NOMO-1 (cell line): ENCODE results near the gene SAYSD1.

Experiments used
- DNase-seq, 2 experiments: peaks; one replicate each; lab custom pipeline; 2025; ENCODE audit not compliant: unreplicated experiment in 2 of 2; lab: John Stamatoyannopoulos, UW

The SAYSD1 gene

GRCh38 chr6:39058471-39059147 lies 56.4 kb downstream of the SAYSD1 start:
- no peak for DNase-seq

- DNase-seq, result no peak
Measured at GRCh38 chr6:39057251-39058155, 57.5 kb downstream of the SAYSD1 start.

DNA sequence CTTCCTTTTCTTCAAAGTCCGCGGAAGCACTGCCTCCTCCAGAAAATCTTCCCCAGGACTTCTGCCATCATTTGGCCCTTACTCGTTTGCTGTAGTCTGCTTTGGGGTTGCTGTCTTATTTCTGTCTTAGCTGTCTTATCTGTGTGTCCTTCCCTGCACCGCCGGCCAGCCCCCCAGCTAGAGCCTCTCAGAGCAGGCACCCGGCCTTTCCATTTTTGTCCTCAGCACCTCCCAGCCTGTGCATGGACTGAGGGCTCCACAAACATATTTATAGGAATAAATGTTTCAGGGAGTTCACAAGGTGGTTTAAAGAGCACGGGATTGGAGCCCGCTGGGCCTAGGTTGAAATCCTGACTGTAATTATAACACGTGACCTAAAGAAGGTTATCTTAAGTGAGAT lies 58.3 kb downstream of the SAYSD1 start:
- DNase-seq, result no peak

DNA sequence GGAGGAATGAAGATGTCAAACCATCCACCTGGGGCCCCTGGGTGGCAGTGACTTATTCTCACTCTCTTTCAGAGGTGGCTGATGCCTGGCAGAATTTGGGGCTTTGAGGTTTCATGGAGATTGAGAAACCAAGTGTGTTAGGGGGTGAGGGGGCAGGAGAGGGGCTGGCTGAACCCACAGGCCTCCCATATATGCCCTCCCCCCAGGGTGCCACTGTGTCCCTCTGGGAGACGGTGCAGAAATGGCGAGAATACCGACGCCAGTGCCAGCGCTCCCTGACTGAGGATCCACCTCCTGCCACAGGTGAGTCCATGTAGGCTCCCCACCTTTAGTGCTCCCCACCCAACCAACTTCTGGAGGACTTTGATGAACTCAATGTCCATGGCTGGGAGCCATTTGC lies 58.8 kb downstream of the SAYSD1 start:
- no peak for DNase-seq

- no peak for DNase-seq
Measured at GRCh38 chr6:39055661-39056060, 59.3 kb downstream of the SAYSD1 start.

DNA sequence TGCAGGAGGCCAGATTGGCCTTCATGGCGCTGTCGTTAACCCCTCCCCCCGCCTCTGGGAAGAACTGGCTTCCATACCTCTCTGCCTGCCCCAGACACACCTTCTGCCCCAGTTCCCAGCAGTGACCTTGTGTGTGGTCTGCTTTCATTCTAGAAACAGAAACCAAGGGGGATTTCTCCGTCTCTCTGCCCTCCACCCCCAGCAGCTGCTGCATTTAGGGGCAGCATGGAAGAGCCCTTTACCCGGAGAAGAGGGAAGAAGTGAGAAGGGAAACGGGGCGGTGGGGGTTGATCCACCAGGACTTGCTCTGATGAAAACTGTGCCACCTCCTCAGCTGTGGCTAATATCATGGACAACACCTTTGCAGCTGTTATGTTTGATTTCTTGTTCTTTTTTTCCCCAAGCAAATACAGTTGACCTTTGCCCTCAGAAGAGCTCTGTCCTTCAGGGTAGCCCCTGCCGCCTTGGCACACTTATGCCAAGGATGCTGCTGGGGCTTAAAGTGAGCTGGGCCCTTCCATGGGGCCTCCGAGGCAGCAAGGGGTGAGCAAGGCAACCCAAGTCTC lies 60.3 kb downstream of the SAYSD1 start:
- DNase-seq, result no peak
